Activated naive CD4-positive, alpha-beta T cell treated with anti-CD3 and anti-CD28 coated beads, Interleukin-2, amount 50 U/mL, for 24 hours (primary cell): Measurements from ENCODE around the gene XRCC1.
"Not testable (repeated sequence)": the region's sequence is repeated elsewhere in the genome, so short reads cannot be mapped to it uniquely, and the experiment has no call there.

Experiments used
- H3K27ac Mint-ChIP-seq: one replicate; pipeline ENCODE4 v1.8.0; 2021; ENCODE audit warnings: mild to moderate bottlenecking, mixed read lengths
- H3K27me3 Mint-ChIP-seq: one replicate; pipeline ENCODE4 v1.8.0; 2021; ENCODE audit warnings: mixed read lengths
- H3K36me3 Mint-ChIP-seq: one replicate; pipeline ENCODE4 v1.8.0; 2021; ENCODE audit warnings: mixed read lengths
- H3K4me1 Mint-ChIP-seq: one replicate; pipeline ENCODE4 v1.8.0; 2021; ENCODE audit warnings: mixed read lengths
- H3K4me3 Mint-ChIP-seq: one replicate; pipeline ENCODE4 v1.8.0; 2021; ENCODE audit warnings: mild to moderate bottlenecking, mixed read lengths
- H3K9me3 Mint-ChIP-seq: one replicate; pipeline ENCODE4 v1.8.0; 2021; ENCODE audit warnings: mixed read lengths

Gene XRCC1

DNA sequence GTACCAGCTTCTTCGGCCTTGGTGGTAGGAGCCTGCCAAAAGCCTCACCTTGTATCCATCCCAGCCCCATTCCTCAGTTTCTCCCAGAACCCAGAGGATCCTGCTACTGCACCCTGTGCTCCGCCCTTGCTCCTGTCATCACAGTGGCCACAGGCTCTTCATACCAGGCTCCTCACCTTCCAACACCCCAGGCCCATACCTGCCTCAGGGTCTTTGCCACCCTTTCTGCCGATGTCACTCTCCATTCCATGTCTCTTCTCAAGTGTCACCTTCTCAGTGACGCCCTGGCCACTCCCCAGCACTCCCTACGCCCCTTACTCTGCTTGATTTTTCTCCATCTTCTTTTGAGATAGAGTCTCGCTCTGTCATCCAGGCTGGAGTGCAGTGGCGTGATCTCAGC lies 34.5 kb upstream of the XRCC1 start:
- H3K27ac Mint-ChIP-seq: no peak overlapping the region

DNA sequence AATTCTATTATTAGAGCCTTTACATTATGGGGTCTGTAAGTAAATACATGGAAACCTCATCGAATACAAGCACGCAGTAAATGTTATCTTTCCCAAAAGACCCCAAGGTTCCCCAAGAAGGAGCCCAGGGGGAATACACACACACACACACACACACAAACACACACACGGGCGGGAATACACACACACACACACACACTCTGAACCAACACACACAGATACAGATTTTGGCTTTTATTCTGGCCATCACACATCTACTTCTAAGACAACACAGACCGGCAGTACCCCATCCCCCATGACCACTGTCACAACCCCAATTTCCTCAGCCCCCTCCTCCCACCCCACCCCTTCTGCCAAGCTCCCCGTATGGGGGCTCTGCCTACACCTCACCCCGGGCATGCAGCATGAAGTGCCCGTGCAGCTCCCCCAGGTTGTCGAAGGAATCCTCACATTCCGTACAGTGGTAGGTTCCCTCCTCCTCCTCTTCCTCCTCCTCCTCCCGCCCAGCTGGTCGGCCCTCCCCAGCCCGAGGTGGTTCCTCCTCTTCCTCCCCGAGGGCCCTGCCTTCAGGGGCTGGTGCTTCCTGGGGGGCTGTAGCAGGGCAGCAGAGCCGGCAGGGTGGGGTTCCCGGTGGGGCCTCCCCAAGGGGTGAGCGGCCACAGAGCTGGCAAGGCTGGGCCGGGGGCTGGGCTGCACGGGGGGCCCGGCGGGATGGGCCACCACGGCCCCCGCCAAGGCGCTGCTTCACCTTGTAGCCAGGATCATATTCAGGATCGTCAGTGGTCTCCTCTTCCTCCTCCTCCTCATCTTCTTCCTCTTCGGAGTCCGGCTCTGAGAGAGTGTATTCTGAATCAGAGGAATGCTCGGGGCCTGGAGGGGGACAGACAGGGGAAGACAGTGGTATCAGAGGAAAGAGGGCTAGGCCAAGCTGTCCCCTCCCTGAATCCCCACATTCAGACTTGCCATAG lies 32.2 kb upstream of the XRCC1 start:
- Mint-ChIP-seq H3K9me3 (no peaks in the 10 kb centered on the region), H3K36me3 (no peaks in the 10 kb centered on the region), H3K27me3 (no peaks in the 10 kb centered on the region), H3K27ac (peak overlapping the region; percentile 46), H3K4me3 (no peak overlapping the region), H3K4me1 (peaks cover 10% of the 10 kb centered on the region)

More for the DNA sequence above, 34.5 kb upstream of the XRCC1 start:
- Mint-ChIP-seq H3K27me3 (no peaks in the 10 kb centered on the region), H3K9me3 (no peaks in the 10 kb centered on the region), H3K4me3 (no peak overlapping the region), H3K36me3 (peaks cover 4% of the 10 kb centered on the region), H3K4me1 (peaks cover 16% of the 10 kb centered on the region)

DNA sequence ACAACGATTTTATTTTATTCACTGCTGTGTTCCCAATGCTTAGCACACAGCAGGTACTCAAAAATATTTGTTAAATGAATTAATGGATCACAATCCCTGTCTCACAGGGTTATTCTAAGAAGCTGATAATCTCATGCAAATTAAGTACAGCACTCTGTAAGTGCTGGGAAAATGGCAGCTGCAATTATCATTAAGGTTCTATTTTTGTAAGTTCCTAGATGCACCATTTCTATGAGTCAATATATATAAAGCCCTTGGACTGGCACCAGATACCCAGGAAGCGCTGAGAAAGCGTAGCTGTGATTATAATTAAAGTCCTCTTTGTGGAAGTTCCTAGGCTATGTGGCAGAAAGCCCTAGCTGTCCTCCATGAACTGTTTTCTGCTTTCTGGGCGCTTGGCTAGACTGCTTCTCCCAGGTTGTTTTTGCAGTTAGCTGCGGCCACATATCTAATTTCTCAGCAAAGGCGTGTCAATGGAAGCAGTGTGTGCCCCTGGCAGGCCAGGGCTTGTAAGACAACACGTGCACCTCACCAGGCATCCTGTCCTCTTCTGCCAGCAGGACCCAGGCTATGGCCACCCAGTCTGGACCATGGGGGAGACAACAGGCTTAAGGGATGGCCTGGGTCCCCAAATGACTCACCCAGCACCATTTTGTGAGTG lies 31.4 kb upstream of the XRCC1 start:
- Mint-ChIP-seq H3K27me3 (no peaks in the 10 kb centered on the region), H3K27ac (no peak overlapping the region), H3K9me3 (no peaks in the 10 kb centered on the region), H3K4me1 (peaks cover 5% of the 10 kb centered on the region), H3K36me3 (no peaks in the 10 kb centered on the region), H3K4me3 (no peak overlapping the region)

DNA sequence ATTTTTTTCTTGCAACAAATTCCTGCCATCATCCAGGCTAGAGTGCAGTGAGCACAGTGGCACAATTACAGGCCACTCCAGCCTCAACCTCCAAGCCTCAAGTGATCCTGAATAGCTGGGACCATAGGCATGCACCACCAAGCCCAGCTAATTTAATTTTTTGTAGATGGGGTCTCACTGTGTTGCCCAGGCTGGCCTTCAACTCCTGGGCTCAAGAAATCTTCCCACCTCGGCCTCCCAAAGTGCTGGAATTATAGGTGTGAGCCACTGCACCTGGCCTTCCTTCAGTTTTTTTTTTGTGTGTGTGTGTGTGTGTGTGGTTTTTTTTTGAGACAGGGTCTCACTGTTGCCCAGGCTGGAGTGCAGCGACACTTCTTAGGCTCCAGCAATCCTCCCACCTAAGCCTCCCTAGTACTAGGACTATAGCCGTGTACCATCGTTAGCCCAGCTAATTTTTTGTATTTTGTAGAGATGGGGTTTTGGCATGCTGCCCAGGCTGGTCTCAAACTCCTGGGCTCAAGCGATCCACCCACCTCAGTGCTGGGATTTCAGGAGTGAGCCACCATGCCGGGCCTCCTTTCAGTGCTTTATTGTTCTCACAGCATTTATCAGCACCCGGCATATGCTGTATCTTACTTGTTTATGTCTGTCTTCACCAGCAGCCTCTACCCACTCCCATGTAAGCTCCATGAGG lies 30.7 kb upstream of the XRCC1 start:
- H3K4me3 Mint-ChIP-seq: no peak overlapping the region
- no peaks in the 10 kb centered on the region for H3K36me3 Mint-ChIP-seq
- H3K27me3 Mint-ChIP-seq: no peaks in the 10 kb centered on the region
- H3K9me3 Mint-ChIP-seq: no peaks in the 10 kb centered on the region
- peaks cover 3% of the 10 kb centered on the region for H3K4me1 Mint-ChIP-seq
- no peak overlapping the region for H3K27ac Mint-ChIP-seq

DNA sequence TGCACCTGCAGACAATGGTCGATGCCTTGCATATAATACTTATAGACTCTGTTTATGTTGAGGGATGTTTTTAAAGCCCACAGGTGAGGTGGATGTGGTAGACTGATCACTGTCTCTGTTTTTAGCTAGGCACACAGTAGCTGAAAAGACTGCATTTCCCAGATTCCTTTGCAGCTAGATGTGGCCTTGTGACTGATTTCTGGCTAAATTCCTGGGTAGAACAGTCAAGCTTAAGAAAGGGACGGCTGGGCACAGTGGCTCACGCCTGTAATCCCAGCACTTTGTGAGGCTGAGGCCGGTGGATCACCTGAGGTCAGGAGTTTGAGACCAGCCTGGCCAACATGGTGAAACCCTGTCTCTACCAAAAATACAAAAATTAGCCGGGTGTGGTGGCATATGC lies 25.0 kb upstream of the XRCC1 start:
- H3K27me3 Mint-ChIP-seq, H3K9me3 Mint-ChIP-seq, H3K4me3 Mint-ChIP-seq, H3K36me3 Mint-ChIP-seq: not testable (repeated sequence)
- peak overlapping the region; percentile 41 for H3K27ac Mint-ChIP-seq
- peaks cover 27% of the 10 kb centered on the region for H3K4me1 Mint-ChIP-seq

DNA sequence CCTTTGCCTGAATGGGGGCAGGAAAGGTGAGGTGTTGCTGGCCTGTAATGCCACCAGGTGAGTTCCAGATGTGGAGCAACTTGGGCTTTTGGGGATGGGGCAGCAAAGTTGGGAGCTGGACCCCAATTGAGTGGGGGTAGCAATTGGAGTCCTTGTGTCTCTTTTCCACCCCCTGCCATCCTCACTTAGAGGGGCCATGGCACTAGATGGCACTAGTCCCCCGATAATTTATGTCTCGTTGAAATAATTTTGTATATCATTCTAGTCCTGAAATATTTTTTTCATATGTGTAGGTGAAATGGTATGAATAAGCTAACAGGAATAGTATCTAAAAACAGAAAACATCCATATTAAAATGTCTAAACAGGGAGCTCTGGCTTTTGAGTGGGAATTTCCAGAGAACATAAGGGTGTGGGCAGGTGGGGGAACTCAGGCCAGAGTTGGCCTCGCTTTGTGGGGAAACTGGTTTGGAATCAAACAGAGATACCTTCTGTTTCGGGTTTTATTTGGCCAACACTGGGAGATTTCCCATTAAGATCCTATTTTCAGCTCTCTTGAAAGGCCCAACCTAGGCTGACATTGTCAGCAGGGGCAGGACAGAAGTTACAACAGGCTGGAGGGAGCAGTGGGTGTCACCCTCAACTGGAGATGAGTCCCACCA lies 24.4 kb upstream of the XRCC1 start:
- Mint-ChIP-seq H3K27me3 (no peaks in the 10 kb centered on the region), H3K4me3 (no peak overlapping the region), H3K36me3 (no peaks in the 10 kb centered on the region), H3K27ac (peak overlapping the region; percentile 41), H3K4me1 (peaks cover 27% of the 10 kb centered on the region), H3K9me3 (no peaks in the 10 kb centered on the region)

DNA sequence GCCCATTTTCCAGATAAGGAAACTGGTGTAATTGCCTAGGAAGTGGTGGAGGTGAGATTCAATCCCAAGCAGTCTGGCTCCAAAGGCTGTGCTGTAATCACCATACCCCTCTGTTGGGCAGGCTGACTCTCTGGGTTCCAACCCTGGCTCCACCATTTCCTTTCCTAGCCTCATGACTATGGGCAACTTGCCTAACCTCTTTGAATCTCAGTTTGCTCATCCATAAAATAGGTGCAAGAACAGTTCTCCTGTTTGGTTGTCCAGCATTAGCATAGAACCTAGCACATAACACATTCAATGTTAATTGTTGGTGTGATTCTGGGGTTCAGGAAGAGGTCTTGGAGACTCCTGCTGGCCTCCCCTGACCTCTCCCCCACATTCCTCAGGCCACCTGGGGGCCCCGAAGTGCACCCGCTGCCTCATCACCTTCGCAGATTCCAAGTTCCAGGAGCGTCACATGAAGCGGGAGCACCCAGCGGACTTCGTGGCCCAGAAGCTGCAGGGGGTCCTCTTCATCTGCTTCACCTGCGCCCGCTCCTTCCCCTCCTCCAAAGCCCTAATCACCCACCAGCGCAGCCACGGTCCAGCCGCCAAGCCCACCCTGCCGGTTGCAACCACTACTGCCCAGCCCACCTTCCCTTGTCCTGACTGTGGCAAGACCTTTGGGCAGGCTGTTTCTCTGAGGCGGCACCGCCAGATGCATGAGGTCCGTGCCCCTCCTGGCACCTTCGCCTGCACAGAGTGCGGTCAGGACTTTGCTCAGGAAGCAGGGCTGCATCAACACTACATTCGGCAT lies 23.3 kb upstream of the XRCC1 start:
- Mint-ChIP-seq H3K27ac (no peak overlapping the region), H3K9me3 (no peaks in the 10 kb centered on the region), H3K36me3 (peaks cover 3% of the 10 kb centered on the region), H3K4me3 (peak overlapping the region; percentile 24), H3K27me3 (no peaks in the 10 kb centered on the region), H3K4me1 (peaks cover 30% of the 10 kb centered on the region)

DNA sequence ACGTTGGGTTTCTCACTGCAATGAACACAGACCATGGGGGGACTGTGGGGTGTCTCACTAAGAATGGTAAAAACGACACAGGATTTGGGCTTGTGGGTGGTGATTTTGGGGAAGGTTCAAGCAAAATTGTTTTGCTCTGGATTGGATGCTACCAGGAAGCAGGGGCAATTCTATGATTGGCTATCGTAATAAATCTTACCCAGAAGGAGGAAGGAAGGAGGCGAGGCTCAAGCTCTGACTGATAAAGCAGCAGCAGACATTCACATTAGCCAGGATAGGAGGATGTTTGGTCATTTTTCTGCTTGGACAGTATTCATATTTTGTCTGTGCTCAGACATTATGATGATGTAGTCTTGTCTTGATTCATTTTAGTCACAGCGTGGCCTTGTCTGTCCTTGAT lies 22.5 kb upstream of the XRCC1 start:
- Mint-ChIP-seq H3K9me3 (no peaks in the 10 kb centered on the region), H3K27me3 (no peaks in the 10 kb centered on the region), H3K4me3 (peak overlapping the region; percentile 99), H3K4me1 (peaks cover 36% of the 10 kb centered on the region), H3K27ac (peak overlapping the region; percentile 99), H3K36me3 (peaks cover 6% of the 10 kb centered on the region)

DNA sequence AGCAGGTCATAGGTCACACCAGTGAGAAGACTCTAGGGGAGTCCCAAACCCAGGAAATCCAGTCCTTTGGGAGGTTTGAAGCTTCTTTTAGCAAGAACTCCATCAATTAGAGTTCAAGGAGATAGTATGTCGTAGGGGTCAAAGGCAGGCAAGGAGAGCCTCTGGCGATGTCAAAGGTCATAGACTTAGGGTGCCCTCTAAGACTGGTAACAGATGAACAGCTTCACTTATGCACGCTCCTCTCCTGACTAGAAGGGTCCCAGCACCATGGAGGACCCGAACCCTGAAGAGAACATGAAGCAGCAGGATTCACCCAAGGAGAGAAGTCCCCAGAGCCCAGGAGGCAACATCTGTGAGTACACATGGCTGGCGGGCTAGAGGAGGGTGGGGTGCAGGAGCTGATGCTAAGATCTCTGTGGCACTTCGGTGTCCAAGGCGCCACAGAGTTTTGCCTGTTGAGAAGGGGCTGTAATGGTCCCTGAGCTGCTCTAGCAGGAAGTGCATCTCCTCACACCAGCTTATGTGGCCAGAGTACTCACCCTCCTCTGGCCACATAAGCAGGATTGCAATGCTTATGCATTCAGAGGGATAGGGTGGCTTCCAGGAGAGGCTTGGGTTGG lies 21.6 kb upstream of the XRCC1 start:
- H3K4me1 Mint-ChIP-seq: peaks cover 36% of the 10 kb centered on the region
- peaks cover 8% of the 10 kb centered on the region for H3K36me3 Mint-ChIP-seq
- peak overlapping the region; percentile 99 for H3K4me3 Mint-ChIP-seq
- no peaks in the 10 kb centered on the region for H3K9me3 Mint-ChIP-seq
- H3K27ac Mint-ChIP-seq: peak overlapping the region; percentile 99
- H3K27me3 Mint-ChIP-seq: no peaks in the 10 kb centered on the region

DNA sequence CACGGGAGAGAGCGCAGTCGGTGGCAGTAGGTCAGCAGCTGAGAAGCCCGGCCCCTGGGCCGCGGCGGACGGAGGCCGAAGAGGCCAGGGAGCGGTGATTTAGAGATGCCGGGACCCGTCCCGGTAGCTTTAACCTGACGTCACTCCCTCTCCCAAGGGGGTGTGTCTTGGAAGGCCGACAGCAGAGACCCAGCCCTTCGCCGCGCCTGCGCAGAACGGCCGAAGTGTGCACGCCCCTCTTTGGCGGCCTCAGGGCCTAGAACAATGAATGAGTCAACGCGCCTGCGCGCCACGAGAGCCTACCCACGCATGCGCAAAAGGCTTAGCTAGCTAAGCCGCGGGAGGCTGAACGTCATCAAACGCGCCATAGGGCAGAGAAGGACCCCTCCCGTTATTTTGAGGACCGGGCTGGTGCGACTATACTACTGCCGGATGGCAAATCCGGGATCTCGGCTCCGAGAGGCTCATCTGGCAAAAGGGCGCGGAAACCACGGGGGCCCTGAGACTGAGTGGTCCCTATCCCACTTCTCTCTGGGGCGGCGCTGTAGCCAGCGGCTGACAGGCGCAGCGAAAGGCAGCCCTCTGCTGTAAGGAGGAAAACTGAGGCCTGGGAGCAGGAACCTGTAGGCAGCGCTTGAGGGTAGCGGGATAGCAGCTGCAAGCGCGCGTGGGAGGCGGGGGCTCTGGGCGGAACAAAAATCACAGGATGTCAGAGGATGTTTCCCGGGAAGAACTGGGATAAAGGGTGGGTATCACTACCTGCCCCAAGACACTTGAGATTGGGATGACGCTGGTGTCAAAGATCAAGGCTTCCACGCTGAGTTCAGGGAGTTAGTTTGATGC lies 20.9 kb upstream of the XRCC1 start, which contains the start of the genes IRGQ and ZNF576:
IRGQ (minus strand) TSS at position 136 of the 843 bp plus-strand sequence. CDS start 796 bp downstream, outside the sequence.
ZNF576 (plus strand) TSS at position 597 of the 843 bp plus-strand sequence. CDS start 514 bp downstream, outside the sequence.
- peak within 1 kb of the TSS; percentile 99 for H3K27ac Mint-ChIP-seq

DNA sequence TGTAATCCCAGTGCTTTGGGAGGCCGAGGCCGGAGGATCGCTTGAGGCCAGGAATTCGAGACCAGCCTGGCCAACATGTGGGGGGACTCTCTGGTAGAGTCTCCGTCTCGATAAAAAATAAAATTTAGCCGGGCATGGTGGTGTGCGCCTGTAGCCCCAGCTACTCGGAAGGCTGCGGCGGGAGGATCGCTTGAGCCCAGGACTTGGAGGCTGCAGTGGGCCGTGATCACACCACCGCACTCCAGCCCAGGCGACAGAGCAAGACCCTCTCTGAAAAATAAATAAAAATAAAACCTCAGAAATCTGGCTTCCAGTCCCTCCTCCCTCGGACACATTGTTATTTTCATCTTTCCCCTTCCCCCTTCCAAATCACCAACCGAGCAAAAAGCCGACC lies 20.3 kb upstream of the XRCC1 start:
- Mint-ChIP-seq H3K27ac (peak overlapping the region; percentile 99), H3K4me3 (peak overlapping the region; percentile 99), H3K4me1 (peaks cover 39% of the 10 kb centered on the region), H3K27me3 (no peaks in the 10 kb centered on the region), H3K36me3 (peaks cover 12% of the 10 kb centered on the region), H3K9me3 (no peaks in the 10 kb centered on the region)

More for the DNA sequence above, 20.9 kb upstream of the XRCC1 start, which contains the start of the genes IRGQ and ZNF576:
- no peaks in the 10 kb centered on the region for H3K9me3 Mint-ChIP-seq
- no peaks in the 10 kb centered on the region for H3K27me3 Mint-ChIP-seq
- peak within 1 kb of the TSS; percentile 99 for H3K4me3 Mint-ChIP-seq
- H3K36me3 Mint-ChIP-seq: peaks cover 8% of the 10 kb centered on the region
- H3K4me1 Mint-ChIP-seq: peaks cover 36% of the 10 kb centered on the region

DNA sequence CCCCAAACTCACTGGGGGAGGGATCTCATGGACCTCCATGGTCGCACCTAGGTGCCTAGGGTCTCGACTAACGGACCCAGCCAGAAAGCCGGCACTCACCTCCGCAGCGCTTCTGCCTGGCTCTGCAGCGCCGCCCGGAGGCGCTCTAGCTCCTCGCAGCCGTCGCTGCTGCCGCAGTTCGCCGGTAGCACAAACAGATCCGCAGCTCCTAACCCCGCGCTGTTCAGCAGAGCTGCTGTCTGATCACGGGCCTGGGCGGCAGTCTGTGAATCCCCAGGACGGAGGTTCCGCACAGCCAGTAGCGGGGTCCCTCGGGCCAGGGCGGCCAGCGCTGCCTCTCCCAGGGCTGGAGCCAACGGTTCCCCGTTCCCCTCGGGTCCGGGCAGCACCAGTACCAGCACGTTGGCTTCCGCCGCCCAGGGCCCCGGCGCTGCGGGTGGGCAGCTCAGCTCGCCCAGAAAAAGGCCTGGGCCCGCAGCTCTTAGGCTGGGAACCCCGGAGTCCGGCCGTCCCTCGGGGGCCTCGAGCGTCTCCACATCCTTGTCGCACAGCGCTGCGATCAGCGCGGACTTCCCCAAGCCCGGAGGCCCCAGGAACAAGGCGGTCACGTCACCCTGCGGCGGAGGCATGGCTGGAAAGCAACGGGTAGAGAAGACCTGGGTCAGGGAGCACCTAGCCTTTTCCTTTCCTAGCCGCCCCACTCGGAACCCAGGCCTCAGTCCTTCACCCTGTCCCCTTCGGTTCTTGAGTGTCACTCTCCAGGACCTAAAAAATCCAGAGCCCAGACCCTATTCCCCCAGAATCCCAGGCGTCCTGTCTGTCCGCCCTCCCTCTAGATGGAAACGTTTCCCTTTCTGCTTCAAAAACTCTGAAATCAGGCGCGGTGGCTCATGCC lies 19.6 kb upstream of the XRCC1 start:
- Mint-ChIP-seq H3K36me3 (peaks cover 16% of the 10 kb centered on the region), H3K4me3 (peak overlapping the region; percentile 99), H3K4me1 (peaks cover 43% of the 10 kb centered on the region), H3K9me3 (no peaks in the 10 kb centered on the region), H3K27ac (peak overlapping the region; percentile 99), H3K27me3 (no peaks in the 10 kb centered on the region)
